ENCODE measurements around the gene CDC20B. TPM values are rescaled to one million over a fixed set of nuclear protein-coding genes. Genes with fewer than 3 reads are reported as not detected.

The CDC20B gene
- total RNA-seq, 1 experiment from 2014 or later = not detected

DNA sequence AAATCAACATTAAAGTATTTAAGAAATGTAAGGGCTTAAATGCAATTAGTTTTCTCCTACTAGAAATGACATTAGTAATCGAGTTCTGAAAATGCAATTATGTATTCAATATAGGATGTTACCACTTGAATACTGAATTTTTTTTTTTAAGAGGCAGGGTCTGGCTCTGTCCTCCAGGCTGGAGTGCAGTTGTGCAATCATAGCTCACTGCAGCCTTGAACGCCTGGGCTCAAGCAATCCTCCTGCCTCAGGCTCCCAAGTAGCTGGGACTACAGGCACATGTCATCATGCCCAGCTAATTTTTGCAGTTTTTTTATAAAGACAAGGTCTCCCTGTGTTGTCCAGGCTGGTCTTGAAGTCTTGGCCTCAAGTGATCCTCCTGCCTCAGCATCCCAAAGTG, 1.5 kb downstream of the CDC20B start:
- Histone ChIP-seq H3K79me2 (ENCODE audit: insufficient read depth, low read length) (no peaks in the 10 kb centered on the region), H2AFZ (ENCODE audit: low read depth, low read length, poor library complexity, severe bottlenecking) (no peak overlapping the region), H3K36me3 (ENCODE audit: control insufficient read depth in 1 of 2, insufficient read depth in 2 of 2, low read length in 2 of 2) (no peaks in the 10 kb centered on the region), H3K27me3 (ENCODE audit: insufficient read depth, low read length) (no peaks in the 10 kb centered on the region), H3K27ac (ENCODE audit: low read depth, low read length) (no peak overlapping the region), H4K20me1 (ENCODE audit: insufficient read depth) (no peaks in the 10 kb centered on the region; the same call in 1 of the 2 replicates), H3K9me3 (ENCODE audit: control insufficient read depth in 1 of 2, insufficient read depth in 1 of 2, low read depth in 1 of 2, low read length in 2 of 2) (no peaks in the 10 kb centered on the region), H3K9ac (ENCODE audit: low read length) (no peak overlapping the region), H3K9me2 (ENCODE audit: insufficient read depth) (no peaks in the 10 kb centered on the region), H3K4me1 (ENCODE audit: control insufficient read depth in 1 of 2, insufficient read depth in 2 of 2, low read length in 2 of 2) (peaks cover 14 to 30% of the 10 kb centered on the region in 2 experiments; a peak in 3 of 4 replicates), H3K4me2 (ENCODE audit: low read length) (no peak overlapping the region), H3K4me3 (replicated peaks in 1 of 2; ENCODE audit: low read depth in 1 of 2, low read length in 2 of 2) (no peak overlapping the region)
- no TSS peak for BruUV-seq (replicated peaks)
- ChIA-PET RAD21 (ENCODE audit: low non-redundant PET in 1 of 2, low total read pairs in 2 of 2, uncharacterized antibody in 2 of 2, unreplicated experiment in 2 of 2) (no interaction called here), POLR2A (no interaction called here), CTCF (interaction anchor here (2.8 to 3.3 kb wide), 3 partner anchors 12 to 521 kb away, joined by 14 to 16 read pairs (median 14); partner anchors contain the start of genes CCNO and GPX8)
- ATAC-seq (no peak), DNase-seq (ENCODE audit: low read depth, low spot score) (no peak)
- TF ChIP-seq FOSL1 (IDR thresholded peaks at IDR 0.05; ENCODE audit: low read depth) (no peak), RAD21 (IDR thresholded peaks at IDR 0.05; ENCODE audit: low read depth) (no peak), TCF7L2 (IDR thresholded peaks at IDR 0.05; ENCODE audit: borderline replicate concordance, extremely low read depth, insufficient read depth, insufficient read length) (no peak), EZH2phosphoT487 (IDR thresholded peaks at IDR 0.05; ENCODE audit: borderline replicate concordance) (no peak), POLR2A (IDR thresholded peaks at IDR 0.05; ENCODE audit: borderline replicate concordance, extremely low read depth, insufficient read depth, insufficient read length) (no peak), ELF1 (IDR thresholded peaks at IDR 0.05; ENCODE audit: borderline replicate concordance, low read depth) (no peak), SRF (IDR thresholded peaks at IDR 0.05; ENCODE audit: low read depth) (no peak)
- TF ChIP-seq, protein P1, sequence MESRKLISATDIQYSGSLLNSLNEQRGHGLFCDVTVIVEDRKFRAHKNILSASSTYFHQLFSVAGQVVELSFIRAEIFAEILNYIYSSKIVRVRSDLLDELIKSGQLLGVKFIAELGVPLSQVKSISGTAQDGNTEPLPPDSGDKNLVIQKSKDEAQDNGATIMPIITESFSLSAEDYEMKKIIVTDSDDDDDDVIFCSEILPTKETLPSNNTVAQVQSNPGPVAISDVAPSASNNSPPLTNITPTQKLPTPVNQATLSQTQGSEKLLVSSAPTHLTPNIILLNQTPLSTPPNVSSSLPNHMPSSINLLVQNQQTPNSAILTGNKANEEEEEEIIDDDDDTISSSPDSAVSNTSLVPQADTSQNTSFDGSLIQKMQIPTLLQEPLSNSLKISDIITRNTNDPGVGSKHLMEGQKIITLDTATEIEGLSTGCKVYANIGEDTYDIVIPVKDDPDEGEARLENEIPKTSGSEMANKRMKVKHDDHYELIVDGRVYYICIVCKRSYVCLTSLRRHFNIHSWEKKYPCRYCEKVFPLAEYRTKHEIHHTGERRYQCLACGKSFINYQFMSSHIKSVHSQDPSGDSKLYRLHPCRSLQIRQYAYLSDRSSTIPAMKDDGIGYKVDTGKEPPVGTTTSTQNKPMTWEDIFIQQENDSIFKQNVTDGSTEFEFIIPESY (IDR thresholded peaks at IDR 0.05; ENCODE audit: extremely low read depth, insufficient replicate concordance, low read length) = no peak
- intact Hi-C loops (cut with micrococcal nuclease) = loop anchor here (5.0 to 10.0 kb wide), 4 partner anchors 136 to 823 kb away; partner anchors contain the start of genes DHX29, IL6ST and MTREX
